Measurements from ENCODE around the gene VEPH1.

Gene VEPH1

GRCh38 chr3:157502916-157503595, at the start of gene VEPH1:
VEPH1 (minus strand) TSS chr3:157503416; CDS start chr3:157495349, 8,067 bp downstream.
- no peak for DNase-seq

DNA sequence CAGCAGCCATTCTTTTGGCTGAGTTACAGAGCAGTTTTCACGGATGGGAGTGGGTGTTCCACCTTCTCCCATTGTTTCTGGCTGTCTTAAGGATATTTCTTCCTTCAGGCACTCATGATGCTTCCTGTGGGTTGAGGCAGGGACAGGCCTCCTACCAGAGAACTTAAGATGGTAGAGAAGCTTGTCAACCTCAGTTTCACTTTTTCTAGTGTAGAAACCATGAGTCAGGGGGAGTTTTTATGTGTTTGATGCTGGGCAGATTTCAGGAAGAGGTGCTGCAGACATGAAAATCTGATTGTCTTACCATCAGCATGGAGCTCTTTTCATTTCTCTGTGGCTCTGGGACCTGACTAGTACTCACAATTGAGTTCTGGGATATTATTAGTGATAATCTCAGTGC, 48.7 kb upstream of the VEPH1 start:
- DNase-seq = no peak

GRCh38 chr3:157549498-157549897, 46.3 kb upstream of the VEPH1 start:
- DNase-seq = no peak

DNA sequence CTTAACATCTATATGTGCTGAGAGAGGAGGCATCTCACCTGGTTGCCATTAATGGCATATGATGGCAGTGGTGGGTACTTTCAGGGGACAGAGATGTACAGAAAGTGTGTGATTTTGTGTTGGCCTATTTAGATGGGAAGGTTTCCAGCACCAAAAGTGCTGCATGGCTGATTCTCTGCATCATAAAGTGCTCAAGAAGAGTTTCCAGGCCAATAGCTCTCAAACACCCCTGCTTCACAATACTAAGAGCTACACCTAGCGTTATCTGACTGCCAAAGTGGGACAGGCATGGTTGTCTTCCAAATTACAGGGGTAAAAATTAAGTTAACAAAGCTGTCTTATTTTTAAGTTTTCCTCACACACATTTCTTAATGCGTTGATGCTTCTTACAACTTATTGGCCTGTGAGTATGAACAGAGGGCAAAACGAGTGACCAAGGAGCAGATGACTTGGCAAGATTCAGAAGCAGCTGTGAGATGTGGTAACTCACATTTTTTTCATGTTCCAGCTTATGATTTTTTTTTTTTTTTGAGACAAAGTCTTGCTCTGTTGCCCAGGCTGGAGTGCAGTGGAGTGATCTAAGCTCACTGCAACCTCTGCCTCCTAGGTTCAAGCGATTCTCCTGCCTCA, 41.4 kb upstream of the VEPH1 start:
- DNase-seq = no peak

DNA sequence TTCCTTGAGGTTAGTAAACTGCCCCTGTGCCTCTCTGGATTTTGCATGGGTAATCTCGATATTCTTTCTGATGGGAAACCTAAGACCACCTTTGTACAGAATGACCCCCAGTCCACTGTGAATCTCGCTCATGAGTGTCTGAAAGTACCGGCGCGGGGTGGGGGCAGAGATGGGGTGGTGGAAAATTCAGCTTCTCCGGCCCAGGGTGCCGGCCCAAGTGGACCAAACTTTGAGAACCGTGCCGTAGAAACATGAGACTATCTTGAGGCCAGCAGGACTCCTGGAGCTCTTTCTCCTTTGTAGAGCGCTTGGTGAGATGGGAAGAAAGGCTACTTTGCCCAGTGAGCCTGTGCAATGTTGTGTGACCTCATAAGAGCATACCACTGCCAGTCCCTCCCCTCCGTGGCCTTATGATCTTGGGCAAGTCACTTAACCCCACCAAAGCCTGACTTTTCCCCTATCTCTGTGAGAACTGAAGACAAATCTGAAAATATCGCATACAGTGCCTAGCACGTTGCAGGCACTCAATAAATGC, 40.4 kb upstream of the VEPH1 start:
- DNase-seq = no peak

DNA sequence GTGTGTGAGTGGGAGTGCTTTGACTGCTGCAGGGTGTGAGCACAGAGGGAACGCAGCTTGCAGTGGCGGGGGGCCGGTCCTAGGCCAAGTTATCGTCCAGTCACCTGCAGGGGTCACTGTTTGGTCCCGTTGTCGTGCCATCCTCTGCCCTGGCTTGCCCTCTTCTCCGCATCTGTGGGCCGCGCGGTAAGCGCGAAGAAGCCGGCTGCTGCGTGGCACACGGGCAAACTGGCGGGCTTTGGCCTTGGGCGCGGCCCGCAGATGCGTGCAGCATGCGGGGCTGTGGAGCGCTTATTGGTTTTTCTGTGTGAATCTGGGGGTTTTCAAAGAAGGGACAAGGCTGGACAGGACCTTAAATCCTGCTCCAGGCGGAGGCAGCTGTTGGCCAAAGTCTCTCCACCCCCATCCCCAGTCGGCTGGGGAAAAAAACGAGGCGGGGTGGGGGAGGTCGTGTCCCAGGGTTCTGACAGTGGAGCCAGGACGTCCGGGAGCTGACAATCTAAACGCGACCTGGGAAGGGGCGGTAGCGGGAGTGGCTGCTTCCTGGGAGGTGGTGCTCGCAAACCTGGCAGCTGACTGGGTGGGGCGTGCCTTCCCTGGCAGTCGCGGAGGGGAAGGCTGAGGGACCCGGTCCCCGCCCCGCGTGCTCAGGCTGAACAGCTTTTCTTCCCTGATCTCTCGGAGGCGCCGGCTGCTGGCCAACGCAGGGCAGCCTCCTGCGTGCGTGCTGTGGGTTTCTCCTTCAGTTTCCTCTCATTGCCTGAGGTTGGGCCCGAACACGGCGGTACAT, 39.7 kb upstream of the VEPH1 start:
- no peak for DNase-seq

- DNase-seq = no peak
Observed at GRCh38 chr3:157541506-157542236, 38.5 kb upstream of the VEPH1 start.

DNA sequence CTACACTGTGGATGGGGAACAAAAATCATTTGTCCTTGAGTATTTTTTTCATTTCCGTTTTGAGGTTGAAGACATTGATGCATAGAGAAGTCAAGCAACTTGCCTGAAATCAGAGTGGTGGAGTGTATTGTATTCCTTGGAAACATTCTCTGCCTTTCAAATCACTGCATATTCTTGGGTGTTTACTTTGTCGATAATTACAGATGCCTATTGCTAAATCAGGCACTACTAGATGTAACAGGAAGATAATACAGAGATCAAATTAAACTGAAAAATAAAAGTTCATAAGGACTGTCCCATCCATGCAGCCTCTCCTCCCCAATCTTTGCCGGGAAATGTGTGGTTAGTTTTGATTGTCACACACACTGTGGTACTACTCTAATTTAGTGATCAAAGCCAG, 37.4 kb upstream of the VEPH1 start:
- no peak for DNase-seq

DNA sequence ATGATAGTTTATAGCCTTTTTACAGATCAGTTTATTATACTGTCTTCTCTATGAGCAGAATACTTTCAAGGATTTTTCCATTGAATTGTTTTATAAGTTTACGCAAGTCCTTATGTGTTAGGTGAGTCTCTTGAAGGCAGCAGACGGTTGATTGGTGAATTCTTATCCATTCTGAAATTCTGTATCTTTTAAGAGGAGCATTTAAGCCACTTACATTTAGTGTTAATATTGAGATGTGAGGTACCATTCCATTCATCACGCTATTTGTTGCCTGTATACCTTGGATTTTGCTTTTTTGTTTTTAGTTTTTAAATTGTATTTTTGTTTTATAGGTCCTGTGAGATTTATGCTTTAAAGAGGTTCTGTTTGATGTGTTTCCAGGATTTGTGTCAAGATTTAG, 32.5 kb upstream of the VEPH1 start:
- no peak for DNase-seq

GRCh38 chr3:157534725-157535161, 31.5 kb upstream of the VEPH1 start:
- no peak for DNase-seq

- DNase-seq = no peak
Observed at GRCh38 chr3:157533298-157534070, 30.3 kb upstream of the VEPH1 start.

- DNase-seq = no peak
Observed at GRCh38 chr3:157532529-157533297, 29.5 kb upstream of the VEPH1 start.

- DNase-seq = no peak
Observed at GRCh38 chr3:157531771-157532170, 28.6 kb upstream of the VEPH1 start.

- no peak for DNase-seq
Observed at GRCh38 chr3:157531301-157531660, 28.1 kb upstream of the VEPH1 start.

DNA sequence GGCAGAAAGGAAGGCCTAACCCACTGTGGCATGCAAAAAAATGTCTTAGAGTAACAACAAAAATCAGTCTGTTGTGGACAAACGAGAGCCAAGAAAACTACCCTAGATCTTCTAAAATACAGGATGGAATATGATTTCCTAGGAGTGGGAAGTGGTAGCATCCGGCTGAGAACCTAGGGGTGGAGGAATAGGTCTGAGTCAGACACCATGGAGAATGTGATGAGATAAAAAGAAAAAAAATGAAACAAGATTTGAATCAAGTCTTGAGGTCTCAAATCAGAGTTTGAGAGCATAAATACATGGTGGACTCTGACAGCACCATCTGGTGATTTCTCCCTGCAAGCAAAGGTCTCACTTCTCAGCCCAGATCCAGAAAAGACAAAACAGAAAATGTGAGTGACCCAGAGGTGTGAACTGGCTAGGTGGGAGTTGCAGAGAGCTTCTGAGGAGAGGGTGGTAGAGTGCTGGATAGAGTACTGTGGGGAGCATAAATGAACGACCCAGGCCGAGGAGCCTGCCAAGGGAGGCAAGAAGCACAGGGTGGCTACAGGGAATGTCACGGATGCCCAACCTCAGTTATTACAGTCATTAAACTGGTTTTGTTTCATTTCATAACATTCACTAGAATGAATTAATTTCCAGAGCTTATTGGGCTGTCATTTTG, 27.6 kb upstream of the VEPH1 start:
- no peak for DNase-seq

DNA sequence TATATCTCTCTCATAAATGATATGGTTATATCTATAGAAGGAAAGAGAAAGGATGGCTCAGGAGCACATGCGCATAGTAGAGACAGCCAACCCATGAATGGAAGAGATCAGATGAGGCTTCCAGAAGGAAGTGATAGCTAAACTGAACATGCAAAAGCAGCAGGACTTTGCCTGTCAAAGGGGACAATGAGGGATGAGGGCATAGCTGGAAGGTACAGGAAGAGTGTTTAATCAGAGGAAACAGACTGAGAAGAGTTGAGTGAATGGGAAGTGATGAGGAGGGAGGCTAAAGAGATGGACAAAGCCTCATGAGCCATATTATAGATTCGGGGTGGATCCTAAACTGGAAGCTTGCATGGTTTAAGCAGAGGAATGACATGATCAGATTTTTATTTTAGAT, 26.5 kb upstream of the VEPH1 start:
- no peak for DNase-seq

GRCh38 chr3:157529085-157529484, 25.9 kb upstream of the VEPH1 start:
- no peak for DNase-seq

- DNase-seq = no peak
Observed at GRCh38 chr3:157527131-157527881, 24.1 kb upstream of the VEPH1 start.

DNA sequence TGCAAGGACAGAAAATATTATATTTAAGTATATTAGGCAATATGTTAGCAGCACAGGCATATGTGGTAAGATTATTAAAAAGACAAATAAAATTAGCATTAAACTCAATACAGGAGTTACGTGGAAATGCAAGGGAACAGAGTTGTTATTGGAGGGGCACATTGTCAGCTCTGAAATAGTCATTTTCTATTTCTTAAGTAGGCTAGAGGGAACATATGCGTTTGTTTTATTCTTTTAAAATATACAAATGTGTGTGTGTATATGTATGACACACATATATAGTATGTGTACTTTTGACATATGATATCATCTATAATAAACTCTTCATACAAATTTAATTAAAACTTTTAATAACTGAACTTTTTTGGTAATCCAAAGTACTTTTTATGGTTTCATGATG, 22.8 kb upstream of the VEPH1 start:
- DNase-seq = no peak

DNA sequence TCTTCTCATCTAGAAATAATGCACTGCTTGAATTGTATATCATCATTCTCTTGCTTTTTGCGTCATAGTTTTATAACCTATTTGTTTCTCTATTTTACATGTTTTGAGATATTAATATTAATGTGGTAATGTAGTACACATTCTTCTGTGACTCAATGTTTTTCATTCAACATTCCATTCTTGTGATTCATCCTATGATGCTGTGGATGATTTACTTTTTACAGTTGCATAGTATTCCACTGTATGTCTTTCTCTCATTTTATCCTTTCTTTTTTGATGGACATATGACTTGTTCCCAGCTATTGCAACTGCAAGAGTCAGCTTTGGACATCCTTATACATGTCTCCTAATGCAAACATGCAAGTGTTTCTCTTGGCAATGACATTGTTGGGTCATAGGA, 20.6 kb upstream of the VEPH1 start:
- no peak for DNase-seq

Data from activated CD4-positive, CD25-positive, alpha-beta regulatory T cell (primary cell).